GM19043 (cell line): Measurements from ENCODE around the gene PVALB.
"Not testable (repeated sequence)": the region's sequence is repeated elsewhere in the genome, so short reads cannot be mapped to it uniquely, and the experiment has no call there.

Source experiments
- ATAC-seq: cut with Tn5 transposase; IDR thresholded peaks from one replicate; pipeline ENCODE4 v1.9.1; 2021; ENCODE audit warnings: low read depth; ENCODE audit not compliant: unreplicated experiment

PVALB gene

DNA sequence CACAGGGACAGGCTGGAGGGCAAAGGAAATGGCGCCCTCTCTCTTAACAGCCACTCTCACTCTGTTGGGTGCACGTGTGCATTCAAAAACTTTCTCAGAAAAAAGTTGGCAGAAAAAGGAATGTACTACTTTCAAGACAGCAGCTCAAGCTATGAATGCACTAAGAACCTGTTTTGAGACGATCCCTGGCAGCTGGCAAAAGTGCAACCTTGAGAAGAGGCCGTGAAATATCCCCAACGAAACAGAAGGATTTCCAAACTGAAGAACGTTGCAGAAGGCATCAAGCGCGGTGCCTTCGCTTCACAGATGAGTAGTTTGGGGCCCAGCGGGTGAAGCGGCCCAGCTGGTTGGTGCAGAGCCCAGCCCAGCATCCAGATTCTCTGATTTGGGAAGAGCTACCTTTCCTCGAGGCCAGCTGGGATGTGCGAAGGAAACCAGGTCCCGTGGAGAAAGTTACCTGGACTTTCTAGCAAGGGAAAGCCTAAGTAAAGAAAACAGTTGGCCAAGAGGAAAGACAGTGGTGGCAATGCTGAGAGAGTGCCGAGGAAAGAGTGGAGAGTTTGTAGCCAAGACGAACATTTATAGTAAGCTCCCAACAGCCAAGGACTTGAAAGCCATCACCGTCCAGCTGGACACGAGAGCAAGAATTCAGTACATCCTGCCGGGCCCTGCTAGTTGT lies 57.2 kb downstream of the PVALB start:
- ATAC-seq, result no peak

- ATAC-seq, result no peak
Measured at GRCh38 chr22:36758792-36759271, 58.0 kb downstream of the PVALB start.

GRCh38 chr22:36757668-36758211 lies 59.1 kb downstream of the PVALB start:
- ATAC-seq, result no peak

- ATAC-seq, result no peak
Measured at GRCh38 chr22:36756746-36757655, 59.8 kb downstream of the PVALB start.

DNA sequence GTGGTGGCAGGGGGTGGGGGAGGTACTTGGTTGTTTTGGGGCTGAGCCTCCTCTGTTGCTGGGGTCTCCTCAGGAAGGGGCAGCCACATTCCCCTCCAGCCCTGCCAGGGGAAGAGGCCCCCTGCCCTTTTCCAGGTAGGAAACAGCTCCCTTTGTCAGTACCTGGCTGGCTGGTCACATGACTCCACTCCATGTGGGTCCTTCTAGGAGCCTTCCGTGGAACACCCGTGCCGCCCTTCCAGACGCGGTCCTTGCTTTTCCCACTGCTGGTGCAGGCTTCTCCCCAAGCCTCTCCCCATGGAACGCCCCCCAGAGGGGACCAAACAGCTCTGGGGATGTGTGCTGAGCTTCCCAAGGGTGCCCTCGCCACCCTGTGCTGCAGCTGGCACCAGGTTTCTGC lies 60.8 kb downstream of the PVALB start:
- no peak for ATAC-seq

- ATAC-seq, result no peak
Measured at GRCh38 chr22:36755316-36755715, 61.5 kb downstream of the PVALB start.

DNA sequence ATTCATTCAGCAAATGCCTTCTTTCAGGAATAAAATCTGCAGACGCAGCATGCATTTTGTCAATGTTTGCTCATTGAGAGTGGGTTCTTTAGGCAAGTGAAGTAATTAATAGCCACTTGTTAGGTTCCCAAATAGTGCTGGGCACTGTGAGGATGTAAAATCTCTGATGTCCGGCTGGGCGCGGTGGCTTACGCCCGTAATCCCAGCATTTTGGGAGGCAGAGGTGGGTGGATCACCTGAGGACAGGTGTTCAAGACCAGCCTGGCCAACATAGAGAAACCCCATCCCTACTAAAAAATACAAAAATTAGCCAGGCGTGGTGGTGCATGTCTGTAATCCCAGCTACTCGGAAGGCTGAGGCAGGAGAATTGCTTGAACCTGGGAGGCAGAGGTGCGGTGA lies 62.0 kb downstream of the PVALB start:
- not testable (repeated sequence) for ATAC-seq

GRCh38 chr22:36753916-36754315 lies 62.9 kb downstream of the PVALB start:
- ATAC-seq, result no peak

DNA sequence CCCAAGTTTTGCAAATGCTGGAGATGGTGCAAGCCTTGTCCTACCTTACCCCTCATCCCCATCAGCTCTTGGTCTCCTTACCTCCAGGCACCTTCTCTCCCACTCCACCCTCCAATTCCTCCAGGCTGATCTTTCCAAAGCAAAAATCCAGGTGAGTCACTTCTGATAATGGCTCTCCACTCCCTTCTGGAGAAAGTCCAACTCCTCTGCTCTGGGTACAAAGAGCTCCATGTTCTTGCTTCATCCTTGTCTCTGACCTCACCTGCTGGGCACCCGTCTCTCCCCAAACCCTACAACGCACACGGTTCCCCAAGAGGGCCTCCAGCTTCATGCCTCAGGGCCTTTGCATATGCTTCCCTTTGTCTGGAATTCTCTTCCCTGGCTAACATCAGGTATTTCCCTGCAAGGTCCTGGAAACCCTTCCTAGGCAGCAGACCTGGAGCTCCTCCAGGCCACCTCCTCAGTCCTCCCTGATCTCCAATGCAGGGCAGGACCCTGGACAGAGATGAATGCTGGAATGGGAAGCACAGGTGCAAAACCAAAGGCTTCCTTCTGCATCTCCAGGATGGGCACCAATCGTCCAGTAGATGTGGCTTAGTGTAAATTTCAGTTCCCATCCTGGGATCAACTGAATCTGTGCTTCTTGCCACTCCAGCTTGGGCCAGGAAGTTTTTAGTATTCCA lies 63.6 kb downstream of the PVALB start:
- no peak for ATAC-seq
